Measurements from ENCODE around the gene RPS16. TPM values are rescaled to one million over a fixed set of nuclear protein-coding genes. Genes with fewer than 3 reads are reported as not detected.
A peak's percentile ranks its signal among the peaks of the same experiment; 100 is the strongest.

The RPS16 gene
- total and polyA plus RNA-seq, 2 of the 13 experiments (the other 11 are each of a cell fraction or from before 2014, with no cell fraction given): 488 to 2,583 TPM

DNA sequence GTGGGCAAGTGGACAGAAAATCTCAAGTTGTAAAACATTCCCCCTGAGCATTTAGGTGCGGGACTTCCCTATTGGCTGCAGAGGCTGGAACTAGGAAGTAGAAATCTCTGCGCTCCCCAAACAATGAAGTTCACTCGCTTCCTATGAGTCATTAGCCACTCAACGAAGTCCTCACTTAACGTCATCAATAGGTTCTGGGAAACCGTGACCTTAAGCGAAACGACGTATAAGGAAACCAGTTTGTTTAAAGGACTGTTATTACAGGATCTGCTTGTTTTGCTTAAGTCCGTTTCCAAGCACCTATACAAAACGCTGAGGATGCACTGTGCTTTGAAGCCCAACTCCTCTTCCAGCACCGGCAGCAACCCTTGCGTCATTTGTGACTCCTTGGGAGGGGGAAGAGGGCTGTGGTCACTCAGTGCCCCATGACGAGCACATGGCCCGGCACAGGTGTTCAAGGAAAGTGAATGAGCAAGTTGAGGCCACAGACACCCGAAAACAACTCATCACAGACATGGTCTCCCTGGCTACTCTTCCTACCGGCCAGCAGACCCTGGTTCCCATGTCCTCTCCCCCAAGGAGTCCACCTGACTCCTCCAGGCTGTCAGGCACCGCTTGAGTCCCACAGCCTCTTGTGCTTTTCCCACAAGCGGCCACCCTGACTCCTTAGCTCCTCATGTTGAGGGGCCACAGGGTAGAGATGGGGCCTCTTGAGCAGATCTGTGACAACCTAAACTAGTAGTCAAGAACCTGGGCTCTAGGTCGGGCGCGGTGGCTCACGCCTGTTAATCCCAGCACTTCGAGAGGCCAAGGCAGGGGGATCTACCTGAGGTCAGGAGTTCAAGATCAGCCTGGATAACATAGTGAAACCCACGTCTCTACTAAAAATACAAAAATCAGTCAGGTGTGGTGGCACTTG is 4.8 kb downstream of the RPS16 start (continued):
- TF ChIP-seq ZSCAN9 (CRISPR knock-in tag; IDR thresholded peaks at IDR 0.05; ENCODE audit: borderline replicate concordance): no peak
- no peak for TF ChIP-seq ZNF354B (CRISPR knock-in tag; IDR thresholded peaks at IDR 0.05)
- TF ChIP-seq ATF7 (IDR thresholded peaks at IDR 0.05): 0 out of 2 replicates have a peak, but pooled peaks have one; percentile 2
- no peak for TF ChIP-seq ATF7 (CRISPR knock-in tag; IDR thresholded peaks at IDR 0.05)
- no peak for TF ChIP-seq ZBTB37 (CRISPR knock-in tag; IDR thresholded peaks at IDR 0.05)
- TF ChIP-seq ZNF121 (CRISPR knock-in tag; IDR thresholded peaks at IDR 0.05): no peak
- peak; percentile 90 for TF ChIP-seq SSRP1 (CRISPR knock-in tag; IDR thresholded peaks at IDR 0.05)
- TF ChIP-seq KDM5A (IDR thresholded peaks at IDR 0.05; ENCODE audit: borderline replicate concordance, low read length): no peak
- TF ChIP-seq PPARG (CRISPR knock-in tag; conservative IDR thresholded peaks at IDR 0.05): no peak
- TF ChIP-seq, protein P1, sequence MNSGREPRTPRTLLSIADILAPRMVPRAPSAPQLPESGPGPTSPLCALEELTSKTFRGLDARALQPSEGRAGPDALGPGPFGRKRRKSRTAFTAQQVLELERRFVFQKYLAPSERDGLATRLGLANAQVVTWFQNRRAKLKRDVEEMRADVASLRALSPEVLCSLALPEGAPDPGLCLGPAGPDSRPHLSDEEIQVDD (CRISPR knock-in tag; IDR thresholded peaks at IDR 0.05; ENCODE audit: borderline replicate concordance): no peak
- no peak for TF ChIP-seq ZBTB3 (CRISPR knock-in tag; IDR thresholded peaks at IDR 0.05; ENCODE audit: borderline replicate concordance, low read depth)
- 0 out of 2 replicates have a peak, but pooled peaks have one; percentile 5 for TF ChIP-seq RARA (CRISPR knock-in tag; IDR thresholded peaks at IDR 0.05)
- no peak for TF ChIP-seq ZNF143 (CRISPR knock-in tag; IDR thresholded peaks at IDR 0.05)
- TF ChIP-seq ZNF83 (CRISPR knock-in tag; IDR thresholded peaks at IDR 0.05; ENCODE audit: borderline replicate concordance): 0 out of 2 replicates have a peak, but pooled peaks have one; percentile 25
- TF ChIP-seq SYNCRIP (IDR thresholded peaks at IDR 0.05; ENCODE audit: insufficient read depth, low read depth, low read length): no peak
- TF ChIP-seq MATR3 (CRISPR knock-in tag; IDR thresholded peaks at IDR 0.05): no peak

Data from HepG2 (cell line).